Measurements from ENCODE around the gene EIF1.
A peak's percentile ranks its signal among the peaks of the same experiment; 100 is the strongest.

The EIF1 gene

DNA sequence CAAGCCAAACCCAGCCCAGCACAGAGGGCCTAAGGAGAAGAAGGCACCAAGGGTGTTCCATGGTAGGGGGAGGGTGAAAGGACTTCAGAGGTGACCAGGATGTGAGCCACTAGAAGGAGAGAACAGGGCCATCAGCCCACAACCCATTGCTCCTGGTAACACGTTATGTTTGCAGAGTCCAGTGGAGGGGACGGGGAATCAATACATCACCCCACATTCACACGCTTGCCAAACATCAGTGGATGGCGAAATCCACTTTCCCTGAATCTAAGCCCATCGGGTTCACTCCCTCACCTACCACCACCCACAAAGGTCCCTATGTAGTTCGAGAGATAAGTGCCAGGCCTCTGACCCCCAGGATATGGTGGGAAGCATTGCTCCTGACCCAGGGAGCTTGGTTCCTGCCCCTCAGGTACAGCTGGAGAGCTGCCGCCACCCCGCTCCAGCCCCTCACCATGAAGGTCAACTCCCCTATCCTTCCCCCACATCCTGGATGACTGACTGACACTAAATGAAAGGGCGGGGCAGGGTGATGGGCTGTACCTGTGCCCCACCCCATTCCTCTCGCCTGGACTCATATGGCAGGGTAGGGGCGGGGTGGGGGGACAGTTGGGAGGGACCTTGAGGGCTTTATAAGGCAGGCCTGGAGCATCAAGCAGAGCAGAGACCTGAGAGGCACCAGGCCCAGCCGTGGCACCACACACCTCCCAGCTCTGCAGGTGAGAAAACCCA lies 23.1 kb downstream of the EIF1 start, which contains the start of gene GAST:
Gene GAST, plus strand, starts transcription at position 663 of the 732 bp plus-strand sequence. CDS start 3,106 bp downstream, outside the sequence.
- no peak for DNase-seq (ENCODE audit: low read depth in 2 of 2)
- TF ChIP-seq, protein P1, sequence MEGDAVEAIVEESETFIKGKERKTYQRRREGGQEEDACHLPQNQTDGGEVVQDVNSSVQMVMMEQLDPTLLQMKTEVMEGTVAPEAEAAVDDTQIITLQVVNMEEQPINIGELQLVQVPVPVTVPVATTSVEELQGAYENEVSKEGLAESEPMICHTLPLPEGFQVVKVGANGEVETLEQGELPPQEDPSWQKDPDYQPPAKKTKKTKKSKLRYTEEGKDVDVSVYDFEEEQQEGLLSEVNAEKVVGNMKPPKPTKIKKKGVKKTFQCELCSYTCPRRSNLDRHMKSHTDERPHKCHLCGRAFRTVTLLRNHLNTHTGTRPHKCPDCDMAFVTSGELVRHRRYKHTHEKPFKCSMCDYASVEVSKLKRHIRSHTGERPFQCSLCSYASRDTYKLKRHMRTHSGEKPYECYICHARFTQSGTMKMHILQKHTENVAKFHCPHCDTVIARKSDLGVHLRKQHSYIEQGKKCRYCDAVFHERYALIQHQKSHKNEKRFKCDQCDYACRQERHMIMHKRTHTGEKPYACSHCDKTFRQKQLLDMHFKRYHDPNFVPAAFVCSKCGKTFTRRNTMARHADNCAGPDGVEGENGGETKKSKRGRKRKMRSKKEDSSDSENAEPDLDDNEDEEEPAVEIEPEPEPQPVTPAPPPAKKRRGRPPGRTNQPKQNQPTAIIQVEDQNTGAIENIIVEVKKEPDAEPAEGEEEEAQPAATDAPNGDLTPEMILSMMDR (IDR thresholded peaks at IDR 0.05; ENCODE audit: low read depth, low read length) = no peak

DNA sequence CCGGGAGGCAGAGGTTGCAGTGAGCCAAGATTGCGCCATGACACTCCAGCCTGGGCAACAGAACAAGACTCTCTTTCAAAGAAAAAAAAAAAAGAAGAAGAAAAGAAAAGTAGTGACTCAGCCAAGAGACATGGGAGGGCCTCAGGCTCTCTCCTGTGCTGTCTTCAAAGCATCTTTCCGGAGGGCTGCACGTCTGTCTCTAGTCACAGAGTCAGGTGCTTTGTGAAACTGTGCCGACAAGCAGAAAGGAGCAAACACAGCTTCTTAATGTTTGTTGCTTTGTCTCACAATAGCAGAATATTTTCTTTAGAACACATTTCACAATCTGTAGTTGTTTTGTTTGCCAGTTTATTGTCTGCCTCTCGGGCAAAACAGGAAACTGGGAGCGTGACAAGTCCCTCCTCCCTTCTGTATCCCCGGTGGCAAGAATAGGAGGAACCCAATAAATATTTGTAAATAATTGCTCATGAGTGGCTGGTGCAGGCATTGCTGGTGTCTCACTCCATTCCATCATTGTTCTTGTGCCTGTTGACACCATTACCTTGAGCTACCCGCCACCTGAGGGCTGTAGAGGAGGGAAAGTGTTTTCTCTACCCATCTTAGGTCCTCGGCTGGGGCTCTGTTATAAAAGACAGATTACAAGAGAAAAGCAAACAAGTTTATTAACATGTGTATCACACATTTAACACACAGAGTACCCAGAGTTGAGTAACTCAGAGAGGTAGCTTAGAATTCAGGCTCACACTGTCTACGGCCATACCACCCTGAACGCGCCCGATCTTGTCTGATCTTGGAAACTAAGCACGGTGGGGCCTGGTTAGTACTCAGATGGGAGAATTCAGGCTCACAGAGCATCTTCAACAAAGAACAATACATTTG lies 29.0 kb downstream of the EIF1 start:
- no peak overlapping the region for H3K4me3 ChIP-seq (replicated peaks in 1 of 2; ENCODE audit: low read depth in 2 of 2, low read length in 2 of 2)
- TF ChIP-seq, protein P1 (IDR thresholded peaks at IDR 0.05; ENCODE audit: low read depth, low read length) = no peak
- DNase-seq (ENCODE audit: low read depth in 2 of 2) = peak; percentile 55 to 72

More for the DNA sequence above, 23.1 kb downstream of the EIF1 start, which contains the start of gene GAST:
- no peak within 1 kb of the TSS for H3K4me3 ChIP-seq (replicated peaks in 1 of 2; ENCODE audit: low read depth in 2 of 2, low read length in 2 of 2)

DNA sequence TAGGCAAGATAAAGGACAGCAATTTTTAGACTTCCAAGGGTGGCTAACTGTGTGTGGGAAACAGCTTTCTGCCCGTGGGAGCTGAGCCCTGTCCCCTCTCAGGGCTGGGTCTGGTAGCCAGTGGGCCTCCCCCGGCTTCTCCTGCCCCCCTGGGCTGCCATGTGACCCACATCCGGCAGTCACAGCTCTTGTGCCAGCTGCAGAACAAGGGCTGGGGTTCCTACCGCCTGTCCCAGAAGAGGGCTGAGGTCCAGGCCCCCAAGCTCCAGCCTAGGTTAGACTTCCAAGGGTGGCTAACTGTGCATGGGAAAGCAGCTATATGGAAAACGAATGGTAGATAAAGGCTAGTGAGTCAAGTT lies 29.6 kb downstream of the EIF1 start:
- TF ChIP-seq, protein P1 (IDR thresholded peaks at IDR 0.05; ENCODE audit: low read depth, low read length) = no peak
- no peak overlapping the region for H3K4me3 ChIP-seq (replicated peaks in 1 of 2; ENCODE audit: low read depth in 2 of 2, low read length in 2 of 2)
- DNase-seq (ENCODE audit: low read depth in 2 of 2) = no peak

DNA sequence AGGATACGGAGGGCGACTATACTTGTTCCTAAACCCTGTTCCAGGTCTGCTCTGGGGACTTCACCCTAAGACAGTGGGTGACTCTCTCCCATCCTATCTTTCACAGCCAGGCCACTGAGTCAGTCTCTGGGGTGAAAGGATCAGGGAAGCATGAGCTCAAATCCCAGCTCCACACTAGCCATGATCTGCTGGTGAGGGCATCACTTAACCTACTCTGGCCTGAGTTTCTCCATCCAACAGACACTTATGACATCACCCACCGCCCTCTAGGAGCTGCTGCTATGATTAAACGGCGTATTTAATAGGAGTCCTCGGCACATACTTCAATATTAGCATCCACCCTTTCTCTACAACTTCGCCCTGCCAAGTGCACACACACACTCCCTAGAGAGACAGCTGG lies 33.5 kb downstream of the EIF1 start:
- no peak for DNase-seq (ENCODE audit: low read depth in 2 of 2)

DNA sequence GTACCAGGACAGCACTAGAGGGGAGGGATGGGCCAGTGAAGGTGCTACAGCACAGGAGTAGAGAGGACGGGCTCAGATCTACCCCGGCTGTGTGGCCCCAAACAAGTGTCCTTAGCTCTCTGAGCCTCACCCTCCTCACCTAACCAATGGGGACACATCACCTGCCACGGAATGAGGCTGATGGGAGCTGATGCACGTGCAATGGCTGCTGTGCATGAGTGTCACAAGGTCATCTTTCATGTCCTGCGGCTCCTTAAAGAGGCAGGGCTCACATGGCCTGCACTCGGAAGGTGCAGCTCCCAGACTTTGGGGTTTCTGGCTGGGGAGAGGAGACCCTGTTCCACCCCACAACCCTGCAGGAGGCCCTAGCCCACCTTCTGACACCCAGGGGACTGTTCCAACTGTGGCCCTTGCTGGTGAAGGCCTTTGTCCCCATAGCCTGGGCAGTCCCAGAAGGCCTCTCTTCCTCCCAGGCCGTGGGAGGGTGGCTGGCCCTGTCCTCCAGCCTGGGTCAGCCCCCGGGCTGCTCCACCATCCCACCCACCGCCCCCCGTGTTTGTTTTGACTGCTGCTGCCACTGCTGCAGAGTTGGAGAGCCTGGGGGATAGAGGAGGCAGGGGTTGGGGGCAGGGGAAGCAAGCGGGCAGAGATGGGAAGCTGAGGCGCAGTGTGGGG lies 35.3 kb downstream of the EIF1 start:
- DNase-seq (ENCODE audit: low read depth in 2 of 2) = no peak
- no peak overlapping the region for H3K4me3 ChIP-seq (replicated peaks in 1 of 2; ENCODE audit: low read depth in 2 of 2, low read length in 2 of 2)
- TF ChIP-seq, protein P1 (IDR thresholded peaks at IDR 0.05; ENCODE audit: low read depth, low read length) = no peak

More for the DNA sequence above, 33.5 kb downstream of the EIF1 start:
- no peak overlapping the region for H3K4me3 ChIP-seq (replicated peaks in 1 of 2; ENCODE audit: low read depth in 2 of 2, low read length in 2 of 2)
- TF ChIP-seq, protein P1 (IDR thresholded peaks at IDR 0.05; ENCODE audit: low read depth, low read length) = no peak

DNA sequence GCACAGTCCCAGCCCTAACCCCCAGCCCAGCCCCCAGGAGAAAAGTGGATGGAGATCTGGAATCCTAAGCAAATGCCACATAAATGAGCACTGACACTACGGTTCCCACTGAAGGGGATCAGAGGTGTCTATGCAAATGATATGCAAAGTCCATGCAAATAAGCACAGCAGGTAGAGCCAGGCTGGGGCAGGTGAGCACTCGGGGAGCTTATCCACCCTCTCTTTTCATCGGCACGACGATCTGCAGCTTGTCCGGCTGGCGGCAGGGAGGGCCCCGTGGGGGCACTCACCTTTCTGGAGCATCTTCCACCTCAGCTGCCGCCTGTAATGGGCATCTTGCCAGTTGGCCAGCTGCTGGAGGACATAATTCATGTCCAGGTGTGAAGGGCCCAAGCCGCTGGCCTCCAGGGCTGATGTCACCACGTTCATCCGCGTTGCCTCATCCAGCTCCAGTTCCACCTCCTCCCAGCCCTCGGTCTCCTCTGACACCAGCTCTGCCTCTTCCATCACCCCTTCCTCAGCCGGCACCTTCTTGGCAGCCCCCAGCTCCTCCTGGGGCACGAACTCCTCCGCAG lies 35.9 kb downstream of the EIF1 start:
- no peak for DNase-seq (ENCODE audit: low read depth in 2 of 2)
- H3K4me3 ChIP-seq (replicated peaks in 1 of 2; ENCODE audit: low read depth in 2 of 2, low read length in 2 of 2) = no peak overlapping the region
- TF ChIP-seq, protein P1 (IDR thresholded peaks at IDR 0.05; ENCODE audit: low read depth, low read length) = no peak

All from cardiac fibroblast (primary cell).